ENCODE results near the gene STK4. TPM values are rescaled to one million over a fixed set of nuclear protein-coding genes. Genes with fewer than 3 reads are reported as not detected.

STK4 gene
- total and polyA plus RNA-seq, 7 donors = 2.4 to 8.6 (median 5.6) TPM

DNA sequence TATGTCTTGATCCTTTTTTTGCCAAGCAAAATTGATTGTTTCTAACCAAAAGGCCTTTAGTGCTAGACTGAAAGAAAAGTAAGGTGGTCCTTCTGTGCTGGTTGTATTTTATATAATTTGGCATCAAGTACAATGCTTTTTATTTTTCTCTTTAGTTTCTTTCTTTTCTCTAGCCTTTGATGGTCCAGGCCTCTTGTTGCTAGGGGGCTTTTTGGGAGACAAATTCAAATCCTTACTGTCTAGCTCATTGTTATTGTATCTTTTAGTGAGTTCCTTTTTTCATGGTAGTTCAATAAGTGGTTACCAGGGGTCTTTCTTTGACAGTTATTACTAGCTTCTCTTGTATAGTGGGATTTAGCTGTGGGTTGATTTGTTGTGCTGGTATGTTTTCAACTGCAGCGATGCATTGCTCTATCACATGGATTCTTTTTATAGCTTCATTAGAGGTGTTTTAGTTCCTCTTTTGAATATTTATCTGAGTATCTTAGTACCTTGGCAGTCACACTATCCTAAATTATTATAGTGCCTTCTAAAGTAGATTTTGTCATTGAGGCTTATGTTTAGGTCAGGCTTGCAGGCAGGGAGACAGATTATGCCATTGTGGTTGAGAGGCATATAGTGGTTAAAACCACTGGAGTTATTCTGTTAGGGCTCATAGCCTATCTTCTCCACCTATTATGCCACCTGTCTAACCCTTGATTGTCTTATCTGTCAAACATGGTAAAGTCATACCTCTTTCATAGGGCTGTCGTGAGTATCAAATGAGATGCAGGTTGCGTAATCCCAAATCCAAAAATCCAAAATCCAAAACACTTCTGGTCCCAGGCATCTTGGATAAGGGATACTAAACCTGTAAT lies 85.1 kb downstream of the STK4 start:
- Histone ChIP-seq H3K27me3 (ENCODE audit: insufficient read depth in 3 of 3, low read length in 2 of 3) (no peaks in the 10 kb centered on the region), H3K36me3 (ENCODE audit: insufficient read depth in 1 of 2, low read depth in 1 of 2) (no peaks in the 10 kb centered on the region), H3K27ac (no peak overlapping the region), H3K4me3 (no peak overlapping the region), H3K9me3 (no peaks in the 10 kb centered on the region), H3K4me1 (peaks cover 10% of the 10 kb centered on the region)
- 61 to 82% (median 68%) methylated on average over 3 of the region's 3 CpGs for whole genome bisulfite sequencing, 3 donors
- no peak for DNase-seq
- TF ChIP-seq, protein P1, sequence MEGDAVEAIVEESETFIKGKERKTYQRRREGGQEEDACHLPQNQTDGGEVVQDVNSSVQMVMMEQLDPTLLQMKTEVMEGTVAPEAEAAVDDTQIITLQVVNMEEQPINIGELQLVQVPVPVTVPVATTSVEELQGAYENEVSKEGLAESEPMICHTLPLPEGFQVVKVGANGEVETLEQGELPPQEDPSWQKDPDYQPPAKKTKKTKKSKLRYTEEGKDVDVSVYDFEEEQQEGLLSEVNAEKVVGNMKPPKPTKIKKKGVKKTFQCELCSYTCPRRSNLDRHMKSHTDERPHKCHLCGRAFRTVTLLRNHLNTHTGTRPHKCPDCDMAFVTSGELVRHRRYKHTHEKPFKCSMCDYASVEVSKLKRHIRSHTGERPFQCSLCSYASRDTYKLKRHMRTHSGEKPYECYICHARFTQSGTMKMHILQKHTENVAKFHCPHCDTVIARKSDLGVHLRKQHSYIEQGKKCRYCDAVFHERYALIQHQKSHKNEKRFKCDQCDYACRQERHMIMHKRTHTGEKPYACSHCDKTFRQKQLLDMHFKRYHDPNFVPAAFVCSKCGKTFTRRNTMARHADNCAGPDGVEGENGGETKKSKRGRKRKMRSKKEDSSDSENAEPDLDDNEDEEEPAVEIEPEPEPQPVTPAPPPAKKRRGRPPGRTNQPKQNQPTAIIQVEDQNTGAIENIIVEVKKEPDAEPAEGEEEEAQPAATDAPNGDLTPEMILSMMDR (IDR thresholded peaks at IDR 0.05) = no peak
- no peak for ATAC-seq
- intact Hi-C loops (cut with DNase I) = no loop called here

DNA sequence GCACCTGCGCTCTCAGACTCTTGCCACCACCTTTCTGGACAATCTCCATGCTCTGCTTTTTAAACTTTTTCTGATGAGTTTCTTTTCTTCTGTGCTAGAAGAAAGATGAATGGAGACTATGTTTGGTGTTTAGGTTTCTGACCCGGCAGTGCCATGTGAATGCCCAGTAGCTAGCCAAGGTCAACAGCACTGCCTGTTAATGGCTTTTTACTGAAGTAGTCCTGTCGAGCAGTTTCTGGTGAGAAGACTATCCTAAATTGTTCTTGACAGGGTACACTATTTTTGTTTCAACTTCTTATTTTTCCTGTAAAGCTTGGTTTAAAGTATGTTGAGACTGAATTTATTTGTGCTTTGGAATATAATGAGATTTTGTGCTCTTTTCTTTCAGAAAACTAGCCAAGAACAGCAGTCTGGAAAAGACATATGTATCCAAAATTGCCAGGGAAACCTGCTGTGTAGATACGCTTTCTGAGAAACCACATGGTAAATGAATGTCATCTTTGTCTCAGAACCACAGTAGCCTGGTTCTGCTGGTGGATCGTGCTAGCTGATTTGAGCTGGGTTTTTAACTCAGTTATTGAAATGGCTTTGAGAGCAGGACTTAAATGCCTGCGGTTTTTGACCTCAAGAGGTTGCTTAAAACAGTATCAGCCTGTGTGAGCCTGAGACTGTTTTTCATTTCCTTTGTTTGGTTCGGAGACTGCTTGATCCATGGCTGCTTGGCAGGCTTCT lies 86.6 kb downstream of the STK4 start:
- TF ChIP-seq, protein P1 (IDR thresholded peaks at IDR 0.05) = no peak
- no peaks in the 10 kb centered on the region for H3K27me3 ChIP-seq (ENCODE audit: insufficient read depth in 3 of 3, low read length in 2 of 3)
- H3K27ac ChIP-seq = no peak overlapping the region
- no peak for ATAC-seq
- no peak overlapping the region for H3K4me3 ChIP-seq
- peaks cover 0 to 6% of the 10 kb centered on the region in 2 donors for H3K36me3 ChIP-seq (ENCODE audit: insufficient read depth in 1 of 2, low read depth in 1 of 2)
- 76 to 85% (median 83%) methylated on average over 7 of the region's 7 CpGs for WGBS, 3 donors
- H3K4me1 ChIP-seq = peaks cover 10% of the 10 kb centered on the region
- DNase-seq = no peak
- intact Hi-C loops (cut with DNase I) = no loop called here
- H3K9me3 ChIP-seq = no peaks in the 10 kb centered on the region

DNA sequence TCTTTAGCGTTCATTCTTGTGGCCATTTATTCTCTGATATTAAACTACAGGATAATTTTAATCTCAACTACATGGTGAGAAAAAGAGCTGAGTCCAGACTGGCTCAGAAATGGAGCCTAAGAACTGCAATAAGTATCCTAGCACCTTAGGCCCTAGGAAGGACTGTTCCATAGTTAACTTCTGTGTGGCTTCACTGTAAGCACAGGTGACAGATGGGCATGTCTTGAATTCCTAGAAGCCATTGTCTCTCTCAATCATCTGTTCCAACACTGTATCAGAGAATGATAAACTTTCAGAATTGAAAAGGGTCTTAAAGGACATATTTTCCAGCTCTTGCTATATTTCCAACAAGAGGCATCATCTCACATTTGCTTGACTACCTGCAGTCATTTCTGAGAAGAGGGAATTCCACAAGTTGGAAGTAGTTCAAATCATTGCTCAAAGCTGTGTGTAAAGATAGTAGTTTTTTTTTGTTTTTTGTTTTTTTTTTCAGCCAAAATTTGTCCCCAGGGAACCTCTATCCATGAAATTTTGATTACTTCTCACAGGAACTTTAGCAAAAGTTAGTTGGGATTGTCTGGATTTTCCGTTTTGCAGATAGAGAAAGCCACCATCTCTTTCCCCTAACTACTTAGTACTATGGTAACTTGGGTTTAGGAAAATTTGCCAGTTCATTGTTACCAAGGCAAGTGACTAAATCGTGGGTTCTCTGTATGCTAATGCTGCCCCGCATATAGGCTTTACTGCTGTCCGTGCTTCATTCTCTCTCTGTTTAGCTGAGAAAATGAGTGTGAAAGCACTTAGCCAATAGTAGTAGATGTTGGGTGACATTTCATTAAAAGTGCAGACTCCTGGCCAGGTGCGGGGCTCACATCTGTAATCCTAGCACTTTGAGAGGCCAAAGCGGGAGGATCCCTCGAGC lies 87.4 kb downstream of the STK4 start:
- ATAC-seq (no peak), DNase-seq (no peak)
- intact Hi-C loops (cut with DNase I) = no loop called here
- no peaks in the 10 kb centered on the region for H3K27me3 ChIP-seq (ENCODE audit: insufficient read depth in 3 of 3, low read length in 2 of 3)
- peaks cover 0 to 6% of the 10 kb centered on the region in 2 donors for H3K36me3 ChIP-seq (ENCODE audit: insufficient read depth in 1 of 2, low read depth in 1 of 2)
- 81 to 88% (median 85%) methylated on average over 8 of the region's 8 CpGs for WGBS, 3 donors
- no peaks in the 10 kb centered on the region for H3K9me3 ChIP-seq
- TF ChIP-seq, protein P1 (IDR thresholded peaks at IDR 0.05) = no peak
- no peak overlapping the region for H3K27ac ChIP-seq
- H3K4me3 ChIP-seq = no peak overlapping the region
- peaks cover 10% of the 10 kb centered on the region for H3K4me1 ChIP-seq

DNA sequence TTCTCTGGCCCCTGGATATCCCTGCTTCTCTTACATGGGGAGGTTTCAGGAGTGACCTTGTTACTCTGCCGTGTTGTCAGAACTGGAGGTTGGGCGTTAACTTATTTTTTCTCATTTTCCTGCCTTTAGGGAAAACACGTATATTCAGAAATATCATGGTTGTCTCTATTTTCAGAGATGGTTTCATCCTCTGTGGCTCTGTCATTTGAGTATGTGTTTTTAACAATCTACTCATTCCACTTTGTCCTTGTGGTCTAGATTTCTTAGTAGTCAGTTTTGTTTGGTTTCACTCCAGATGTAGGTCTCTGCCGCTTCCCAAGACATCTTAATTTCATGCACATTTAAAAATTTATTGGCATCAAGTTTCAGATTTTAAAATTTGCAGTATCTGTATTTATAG lies 88.7 kb downstream of the STK4 start:
- H3K4me1 ChIP-seq = peaks cover 10% of the 10 kb centered on the region
- no peaks in the 10 kb centered on the region for H3K27me3 ChIP-seq (ENCODE audit: insufficient read depth in 3 of 3, low read length in 2 of 3)
- DNase-seq = no peak
- no peak for ATAC-seq
- no peaks in the 10 kb centered on the region for H3K9me3 ChIP-seq
- intact Hi-C loops (cut with DNase I) = no loop called here
- TF ChIP-seq, protein P1 (IDR thresholded peaks at IDR 0.05) = no peak
- H3K36me3 ChIP-seq (ENCODE audit: insufficient read depth in 1 of 2, low read depth in 1 of 2) = peaks cover 0 to 6% of the 10 kb centered on the region in 2 donors
- H3K4me3 ChIP-seq = no peak overlapping the region
- WGBS, 3 donors = 86 to 89% (median 88%) methylated on average over 4 of the region's 4 CpGs
- no peak overlapping the region for H3K27ac ChIP-seq
